ENCODE results near the gene SLC25A42. TPM values are rescaled to one million over a fixed set of nuclear protein-coding genes. Genes with fewer than 3 reads are reported as not detected.

SLC25A42 gene
- total RNA-seq, 1 experiment from 2014 or later = 8.1 TPM

GRCh38 chr19:19054939-19055440 lies 8.8 kb upstream of the SLC25A42 start (continued):
- TF ChIP-seq ELF4 (CRISPR knock-in tag; IDR thresholded peaks at IDR 0.05; ENCODE audit: low read depth) (no peak), AFF4 (CRISPR knock-in tag; IDR thresholded peaks at IDR 0.05; ENCODE audit: borderline replicate concordance) (no peak), HMGA2 (CRISPR knock-in tag; IDR thresholded peaks at IDR 0.05) (no peak), ZNF219 (CRISPR knock-in tag; IDR thresholded peaks at IDR 0.05; ENCODE audit: borderline replicate concordance) (no peak)

DNA sequence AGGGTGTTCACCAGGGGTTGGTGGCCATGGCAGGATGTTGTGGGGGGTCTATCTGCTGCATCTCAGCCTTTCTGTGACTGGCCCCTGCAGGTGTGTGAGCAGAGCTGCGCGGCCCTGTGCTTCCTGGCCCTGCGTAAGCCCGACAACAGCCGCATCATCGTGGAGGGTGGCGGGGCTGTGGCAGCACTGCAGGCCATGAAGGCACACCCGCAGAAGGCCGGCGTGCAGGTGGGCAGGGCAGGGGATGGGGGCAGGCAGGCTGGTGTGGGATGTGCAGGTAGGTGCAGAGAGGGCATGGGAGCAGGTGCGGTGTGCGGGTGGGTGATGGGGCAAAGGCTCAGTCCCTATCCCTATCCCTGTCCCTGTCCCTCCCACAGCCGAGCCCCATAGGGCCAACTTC lies 8.1 kb upstream of the SLC25A42 start:
- Mint-ChIP-seq H3K9me3 (no peaks in the 10 kb centered on the region), H3K27ac (no peak overlapping the region), H3K4me3 (no peak overlapping the region), H3K4me1 (no peaks in the 10 kb centered on the region), H3K27me3 (ENCODE audit: low read depth) (0 out of 2 replicates have a peak, but pooled peaks cover under 1% of the 10 kb centered on the region), H3K36me3 (peaks cover 40% of the 10 kb centered on the region)
- ATAC-seq (no peak), DNase-seq (ENCODE audit: low spot score) (no peak)
- CTCF ChIA-PET = no interaction called here
- POLR2A ChIA-PET = no interaction called here
- TF ChIP-seq GRHL2 (CRISPR knock-in tag; IDR thresholded peaks at IDR 0.05; ENCODE audit: insufficient replicate concordance, severe bottlenecking) (no peak), FOXK1 (CRISPR knock-in tag; IDR thresholded peaks at IDR 0.05) (no peak), MXD4 (CRISPR knock-in tag; IDR thresholded peaks at IDR 0.05; ENCODE audit: borderline replicate concordance) (no peak), ZNF396 (CRISPR knock-in tag; IDR thresholded peaks at IDR 0.05; ENCODE audit: borderline replicate concordance) (no peak), ZNF423 (CRISPR knock-in tag; IDR thresholded peaks at IDR 0.05) (no peak), SP1 (CRISPR knock-in tag; conservative IDR thresholded peaks at IDR 0.05) (no peak), IRF2 (CRISPR knock-in tag; IDR thresholded peaks at IDR 0.05; ENCODE audit: borderline replicate concordance, low read depth) (no peak), ARID4B (CRISPR knock-in tag; IDR thresholded peaks at IDR 0.05; ENCODE audit: borderline replicate concordance) (no peak), FOXJ3 (CRISPR knock-in tag; IDR thresholded peaks at IDR 0.05; ENCODE audit: borderline replicate concordance) (no peak), SMAD4 (CRISPR knock-in tag; IDR thresholded peaks at IDR 0.05) (no peak), FOXP1 (CRISPR knock-in tag; IDR thresholded peaks at IDR 0.05; ENCODE audit: borderline replicate concordance) (no peak), ETV6 (CRISPR knock-in tag; IDR thresholded peaks at IDR 0.05) (no peak), ZBTB43 (CRISPR knock-in tag; IDR thresholded peaks at IDR 0.05) (no peak), OVOL2 (CRISPR knock-in tag; IDR thresholded peaks at IDR 0.05; ENCODE audit: borderline replicate concordance) (no peak), TEAD4 (CRISPR knock-in tag; IDR thresholded peaks at IDR 0.05) (no peak)
- TF ChIP-seq, protein P1, sequence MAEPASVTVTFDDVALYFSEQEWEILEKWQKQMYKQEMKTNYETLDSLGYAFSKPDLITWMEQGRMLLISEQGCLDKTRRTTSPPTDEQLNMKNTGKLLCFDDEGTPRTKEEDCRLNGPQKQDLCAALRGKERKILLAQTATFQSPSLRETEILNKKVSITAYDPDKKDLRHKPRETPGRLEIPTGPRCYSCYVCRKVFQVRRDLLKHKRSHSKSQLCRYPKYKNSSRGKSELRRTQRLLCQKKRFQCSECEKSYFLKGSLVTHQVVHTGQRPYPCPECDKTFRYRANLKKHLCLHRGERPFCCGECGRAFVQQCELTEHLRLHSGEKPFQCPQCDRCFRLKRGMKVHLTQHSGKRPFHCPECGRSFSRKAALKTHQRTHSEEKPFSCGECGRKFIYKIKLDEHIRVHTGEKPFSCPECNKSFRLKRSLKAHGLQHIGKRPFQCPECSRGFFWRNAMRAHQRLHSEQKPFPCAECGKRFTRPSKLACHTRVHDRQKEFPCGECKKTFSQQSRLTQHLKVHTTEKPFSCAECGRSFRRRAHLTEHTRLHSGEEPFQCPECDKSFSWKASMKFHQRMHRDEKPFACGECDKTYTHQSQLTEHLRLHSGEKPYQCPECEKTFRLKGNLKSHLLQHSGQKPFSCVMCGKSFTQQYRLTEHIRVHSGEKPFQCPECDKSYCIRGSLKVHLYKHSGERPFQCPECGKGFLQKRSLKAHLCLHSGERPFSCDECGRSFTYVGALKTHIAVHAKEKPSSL (CRISPR knock-in tag; conservative IDR thresholded peaks at IDR 0.05) = no peak
- TF ChIP-seq, protein P2, sequence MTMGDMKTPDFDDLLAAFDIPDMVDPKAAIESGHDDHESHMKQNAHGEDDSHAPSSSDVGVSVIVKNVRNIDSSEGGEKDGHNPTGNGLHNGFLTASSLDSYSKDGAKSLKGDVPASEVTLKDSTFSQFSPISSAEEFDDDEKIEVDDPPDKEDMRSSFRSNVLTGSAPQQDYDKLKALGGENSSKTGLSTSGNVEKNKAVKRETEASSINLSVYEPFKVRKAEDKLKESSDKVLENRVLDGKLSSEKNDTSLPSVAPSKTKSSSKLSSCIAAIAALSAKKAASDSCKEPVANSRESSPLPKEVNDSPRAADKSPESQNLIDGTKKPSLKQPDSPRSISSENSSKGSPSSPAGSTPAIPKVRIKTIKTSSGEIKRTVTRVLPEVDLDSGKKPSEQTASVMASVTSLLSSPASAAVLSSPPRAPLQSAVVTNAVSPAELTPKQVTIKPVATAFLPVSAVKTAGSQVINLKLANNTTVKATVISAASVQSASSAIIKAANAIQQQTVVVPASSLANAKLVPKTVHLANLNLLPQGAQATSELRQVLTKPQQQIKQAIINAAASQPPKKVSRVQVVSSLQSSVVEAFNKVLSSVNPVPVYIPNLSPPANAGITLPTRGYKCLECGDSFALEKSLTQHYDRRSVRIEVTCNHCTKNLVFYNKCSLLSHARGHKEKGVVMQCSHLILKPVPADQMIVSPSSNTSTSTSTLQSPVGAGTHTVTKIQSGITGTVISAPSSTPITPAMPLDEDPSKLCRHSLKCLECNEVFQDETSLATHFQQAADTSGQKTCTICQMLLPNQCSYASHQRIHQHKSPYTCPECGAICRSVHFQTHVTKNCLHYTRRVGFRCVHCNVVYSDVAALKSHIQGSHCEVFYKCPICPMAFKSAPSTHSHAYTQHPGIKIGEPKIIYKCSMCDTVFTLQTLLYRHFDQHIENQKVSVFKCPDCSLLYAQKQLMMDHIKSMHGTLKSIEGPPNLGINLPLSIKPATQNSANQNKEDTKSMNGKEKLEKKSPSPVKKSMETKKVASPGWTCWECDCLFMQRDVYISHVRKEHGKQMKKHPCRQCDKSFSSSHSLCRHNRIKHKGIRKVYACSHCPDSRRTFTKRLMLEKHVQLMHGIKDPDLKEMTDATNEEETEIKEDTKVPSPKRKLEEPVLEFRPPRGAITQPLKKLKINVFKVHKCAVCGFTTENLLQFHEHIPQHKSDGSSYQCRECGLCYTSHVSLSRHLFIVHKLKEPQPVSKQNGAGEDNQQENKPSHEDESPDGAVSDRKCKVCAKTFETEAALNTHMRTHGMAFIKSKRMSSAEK (CRISPR knock-in tag; IDR thresholded peaks at IDR 0.05; ENCODE audit: borderline replicate concordance) = no peak
